Mononuclear cell (primary cell): ENCODE measurements around the gene TMEM141. TPM values are rescaled to one million over a fixed set of nuclear protein-coding genes. Genes with fewer than 3 reads are reported as not detected.
"Not testable (repeated sequence)": the region's sequence is repeated elsewhere in the genome, so short reads cannot be mapped to it uniquely, and the experiment has no call there.

Source experiments
- H3K27me3 ChIP-seq: 2 replicates; pipeline ENCODE4 v1.6.0; 2011; ENCODE audit warnings: low read length, control low read depth; ENCODE audit not compliant: insufficient read depth
- H3K4me1 ChIP-seq: 2 replicates; pipeline ENCODE4 v1.5.1; 2011; ENCODE audit warnings: mild to moderate bottlenecking, low read length, control low read depth; ENCODE audit not compliant: insufficient read depth
- H3K4me3 ChIP-seq: 2 replicates; pipeline ENCODE4 v1.5.1; 2011; ENCODE audit warnings: mild to moderate bottlenecking, low read length, moderate library complexity
- H3K9me3 ChIP-seq: 2 replicates; pipeline ENCODE4 v1.5.1; 2011; ENCODE audit warnings: low read depth, mild to moderate bottlenecking, control low read depth, low read length
- total RNA-seq: library from RNA; depleted of rRNA; stranded (reverse); fragments of >200 nt; gene quantifications from one replicate; pipeline ENCODE4 v1.2.3, GENCODE V29; 2012

The TMEM141 gene
- total RNA-seq, 1 donor: 16.1 TPM

DNA sequence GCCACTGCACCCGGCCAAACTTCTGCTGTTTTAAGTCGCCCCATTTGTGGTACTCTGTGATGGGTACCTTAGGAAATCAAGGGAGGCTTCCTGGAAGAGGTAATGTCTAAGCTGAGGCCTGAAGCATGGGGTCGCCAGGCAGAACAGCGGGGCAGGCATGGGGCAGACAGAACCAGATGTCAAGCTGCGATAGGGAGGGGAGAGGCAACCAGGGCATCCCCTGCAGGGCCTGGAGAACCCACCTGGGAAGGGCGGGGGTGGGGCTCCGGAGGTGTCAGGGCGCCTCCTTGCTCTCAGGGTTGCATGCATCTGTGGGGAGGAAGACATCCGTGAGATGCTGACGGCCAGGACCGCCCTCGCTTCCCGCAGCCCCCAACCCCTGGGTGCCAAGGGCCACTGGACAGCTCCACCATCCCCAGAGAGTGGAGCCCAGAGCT, 29.6 kb upstream of the TMEM141 start:
- H3K4me1 ChIP-seq: peaks cover 7% of the 10 kb centered on the region
- H3K27me3 ChIP-seq: no peaks in the 10 kb centered on the region
- no peaks in the 10 kb centered on the region for H3K9me3 ChIP-seq
- H3K4me3 ChIP-seq: no peak overlapping the region

DNA sequence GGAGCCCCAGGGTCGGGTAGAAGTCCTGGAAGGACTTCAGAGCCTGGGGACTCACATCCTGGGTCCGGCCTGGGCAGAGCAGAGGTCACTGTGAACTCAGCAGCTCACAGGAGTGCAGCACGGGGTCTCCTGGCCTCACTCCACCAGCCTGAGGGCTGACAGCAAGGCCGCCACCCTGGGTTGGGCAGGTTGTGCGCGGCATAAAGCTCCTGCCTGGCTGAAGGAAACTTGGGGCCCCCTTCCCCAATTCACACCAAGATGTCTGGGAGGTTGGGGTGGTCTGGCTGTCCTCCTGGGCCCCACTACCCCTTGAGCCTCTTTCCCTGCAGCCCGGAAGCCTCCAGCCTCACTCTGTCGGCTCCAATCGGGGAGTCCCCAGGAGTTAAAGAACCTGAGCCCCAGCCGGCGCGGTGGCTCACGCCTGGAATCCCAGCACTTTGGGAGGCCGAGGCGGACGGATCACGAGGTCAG, 28.9 kb upstream of the TMEM141 start:
- H3K9me3 ChIP-seq: no peaks in the 10 kb centered on the region
- peaks cover 7% of the 10 kb centered on the region for H3K4me1 ChIP-seq
- no peak overlapping the region for H3K4me3 ChIP-seq
- no peaks in the 10 kb centered on the region for H3K27me3 ChIP-seq

DNA sequence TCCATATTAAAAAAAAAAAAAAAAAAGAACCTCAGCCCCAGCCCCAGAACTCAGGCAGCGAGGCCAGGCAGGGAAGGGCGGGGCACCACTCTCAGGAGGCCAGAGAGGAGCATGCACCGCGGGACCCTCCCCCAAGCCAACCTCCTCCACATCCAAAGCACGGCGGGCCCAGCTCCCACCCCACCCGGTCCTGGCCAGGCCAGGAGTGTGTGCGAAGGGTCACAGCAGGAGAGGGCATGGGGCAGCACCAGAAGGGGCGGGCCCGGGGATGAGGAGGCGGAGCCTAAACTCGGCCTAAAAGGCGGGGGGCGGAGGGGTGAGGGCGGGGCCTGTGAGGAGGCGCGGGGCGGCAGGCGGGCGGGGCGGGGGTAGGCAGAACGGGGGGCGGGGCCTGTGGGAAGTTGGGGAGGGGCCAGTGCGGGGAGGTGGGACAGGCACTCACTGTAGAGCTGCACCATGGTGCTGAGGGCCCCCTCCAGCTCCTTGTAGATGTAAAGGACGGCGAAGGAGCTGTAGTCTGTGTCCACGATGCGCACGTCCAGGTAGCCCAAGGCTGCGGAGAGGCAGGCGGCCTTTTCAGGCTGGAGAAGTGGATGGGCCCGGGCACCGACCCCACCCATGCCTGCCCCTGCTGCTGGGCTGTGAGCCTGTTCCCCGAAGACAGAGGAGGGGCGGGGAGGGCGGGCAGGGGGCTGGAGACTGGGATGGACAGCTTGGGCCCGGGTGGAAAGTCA, 28.1 kb upstream of the TMEM141 start:
- Histone ChIP-seq H3K9me3 (no peaks in the 10 kb centered on the region), H3K27me3 (no peaks in the 10 kb centered on the region), H3K4me1 (peaks cover 5% of the 10 kb centered on the region)

DNA sequence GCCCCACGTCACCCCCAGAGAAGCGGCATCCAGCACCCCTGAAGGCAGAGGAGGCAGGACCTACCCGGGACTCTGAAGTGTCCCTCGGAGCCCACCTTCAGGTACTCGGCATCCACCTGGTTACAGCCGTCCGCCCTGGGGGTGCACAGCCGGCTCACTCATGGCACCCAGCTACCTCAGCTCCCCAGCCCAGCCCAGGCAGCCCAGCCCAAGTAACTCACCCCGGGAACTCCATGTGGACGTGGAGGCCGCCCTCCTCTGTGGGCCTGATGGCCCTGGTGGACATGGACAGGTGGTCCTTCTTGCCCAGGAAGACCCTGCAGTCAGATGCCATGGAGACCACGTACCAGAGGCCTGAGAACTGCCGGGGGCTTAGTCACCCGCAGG, 27.5 kb upstream of the TMEM141 start:
- H3K4me3 ChIP-seq: no peak overlapping the region
- no peaks in the 10 kb centered on the region for H3K4me1 ChIP-seq
- H3K27me3 ChIP-seq: no peaks in the 10 kb centered on the region
- no peaks in the 10 kb centered on the region for H3K9me3 ChIP-seq

More for the DNA sequence above, 28.1 kb upstream of the TMEM141 start:
- H3K4me3 ChIP-seq: no peak overlapping the region

DNA sequence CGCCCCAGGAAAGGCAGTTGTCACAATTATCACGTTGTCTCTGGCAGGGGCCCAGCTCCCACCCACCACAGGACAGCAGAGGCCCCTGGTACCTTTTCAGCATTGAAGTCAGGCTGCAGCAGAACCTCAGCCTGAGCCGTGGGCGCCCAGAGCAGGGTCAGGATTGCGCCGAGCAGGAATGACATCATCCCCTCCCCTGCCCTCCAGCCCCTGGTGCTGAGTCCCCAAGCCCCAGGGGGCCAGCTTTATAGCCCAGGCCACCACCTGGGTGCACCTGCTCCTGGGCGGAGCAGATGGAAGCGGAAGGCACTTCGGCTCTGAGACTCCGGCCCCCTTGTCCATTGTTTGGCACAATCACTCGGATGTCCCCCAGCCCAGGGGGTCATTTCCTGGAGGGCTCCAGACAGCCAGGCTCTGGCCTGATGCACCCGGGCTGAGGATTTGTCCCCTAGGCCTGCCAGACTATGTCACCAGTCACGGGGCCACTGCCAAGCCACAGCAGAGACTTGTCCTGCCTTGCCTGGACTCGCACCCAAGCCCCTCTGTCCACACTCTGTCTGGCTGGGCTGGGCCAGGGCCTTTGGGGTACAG, 26.7 kb upstream of the TMEM141 start, which contains the start of gene LCN15:
TSS of gene LCN15 (minus strand) at position 218 of the 591 bp plus-strand sequence. CDS start at position 188, 30 bp downstream.
- H3K9me3 ChIP-seq: no peaks in the 10 kb centered on the region
- H3K4me1 ChIP-seq: no peaks in the 10 kb centered on the region
- H3K27me3 ChIP-seq: no peaks in the 10 kb centered on the region
- H3K4me3 ChIP-seq: no peak within 1 kb of the TSS

DNA sequence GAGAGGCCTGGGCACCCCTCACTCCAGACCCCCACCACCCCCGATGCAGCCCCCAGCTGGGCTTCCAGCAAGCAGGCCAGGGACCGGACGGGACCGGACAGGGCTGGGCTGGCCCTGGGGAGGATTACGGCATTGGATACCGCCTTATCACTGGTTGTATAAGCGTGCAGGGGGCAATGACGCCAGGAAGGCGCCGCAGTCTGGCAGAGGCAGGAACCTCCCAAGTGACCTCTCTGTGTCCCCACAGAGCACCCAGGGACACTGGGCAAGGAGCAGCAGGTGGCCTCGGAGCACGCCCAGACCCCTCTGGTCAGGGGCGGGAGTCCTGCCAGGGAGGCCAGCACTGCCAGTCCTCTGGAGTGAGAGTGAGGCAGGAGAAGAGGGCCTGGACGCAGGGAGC, 26.1 kb upstream of the TMEM141 start:
- no peak overlapping the region for H3K4me3 ChIP-seq
- no peaks in the 10 kb centered on the region for H3K27me3 ChIP-seq
- H3K4me1 ChIP-seq: no peaks in the 10 kb centered on the region
- no peaks in the 10 kb centered on the region for H3K9me3 ChIP-seq

DNA sequence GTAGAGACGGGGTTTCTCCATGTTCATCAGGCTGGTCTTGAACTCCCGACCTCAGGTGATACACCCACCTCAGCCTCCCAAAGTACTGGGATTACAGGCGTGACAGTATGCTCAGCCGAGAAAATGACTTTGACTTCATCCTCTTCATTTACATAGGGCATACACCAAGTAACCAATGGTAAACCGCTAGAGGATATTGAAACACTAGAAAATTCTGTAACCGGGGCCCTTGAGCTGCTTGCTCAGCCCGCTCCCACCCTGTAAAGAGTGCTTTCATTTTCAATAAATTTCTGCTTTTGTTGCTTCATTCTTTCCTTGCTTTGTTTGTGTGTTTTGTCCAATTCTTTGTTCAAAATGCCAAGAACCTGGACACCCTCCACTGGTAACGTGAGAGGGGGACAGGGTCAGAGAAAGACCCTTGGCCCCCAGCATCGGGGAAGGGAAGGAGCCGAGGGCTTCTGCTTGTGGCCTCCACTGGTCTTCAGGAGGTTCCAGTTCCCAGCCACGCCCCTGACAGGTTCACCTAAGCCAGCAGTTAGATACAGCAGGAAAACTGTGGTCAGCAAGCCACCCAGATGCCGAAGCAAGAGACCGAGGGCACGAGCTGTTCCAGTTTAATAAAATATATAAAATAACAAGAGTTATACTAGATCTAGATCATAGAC, 25.3 kb upstream of the TMEM141 start:
- H3K4me1 ChIP-seq, H3K27me3 ChIP-seq, H3K4me3 ChIP-seq, H3K9me3 ChIP-seq: not testable (repeated sequence)

DNA sequence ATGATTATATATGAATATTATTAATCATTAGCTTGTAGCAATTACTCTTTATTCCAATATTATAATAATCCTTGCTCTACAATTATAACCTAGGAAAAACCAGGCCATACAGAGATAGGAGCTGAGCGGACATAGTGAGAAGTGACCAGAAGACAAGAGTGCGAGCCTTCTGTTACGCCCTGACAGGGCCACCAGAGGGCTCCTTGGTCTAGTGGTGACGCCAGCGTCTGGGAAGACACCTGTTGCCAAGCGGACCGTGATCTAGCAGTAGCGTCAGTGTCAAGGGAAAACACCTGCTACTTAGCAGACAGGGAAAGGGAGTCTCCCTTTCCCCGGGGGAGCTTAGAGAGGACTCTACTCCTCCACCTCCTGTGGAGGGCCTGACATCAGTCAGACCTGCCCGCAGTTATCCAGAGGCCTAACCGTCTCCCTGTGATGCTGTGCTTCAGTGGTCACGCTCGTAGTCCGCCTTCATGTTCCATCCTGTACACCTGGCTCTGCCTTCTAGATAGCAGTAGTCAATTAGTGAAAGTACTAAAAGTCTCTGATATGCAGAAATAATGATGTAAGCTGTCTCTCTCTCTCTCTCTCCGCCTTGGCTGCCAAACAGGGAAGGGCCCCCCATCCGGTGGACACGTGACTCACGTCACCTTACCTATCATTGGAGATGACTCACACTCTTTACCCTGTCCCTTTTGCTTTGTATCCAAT, 24.6 kb upstream of the TMEM141 start:
- not testable (repeated sequence) for H3K4me1 ChIP-seq, H3K4me3 ChIP-seq, H3K9me3 ChIP-seq, H3K27me3 ChIP-seq

DNA sequence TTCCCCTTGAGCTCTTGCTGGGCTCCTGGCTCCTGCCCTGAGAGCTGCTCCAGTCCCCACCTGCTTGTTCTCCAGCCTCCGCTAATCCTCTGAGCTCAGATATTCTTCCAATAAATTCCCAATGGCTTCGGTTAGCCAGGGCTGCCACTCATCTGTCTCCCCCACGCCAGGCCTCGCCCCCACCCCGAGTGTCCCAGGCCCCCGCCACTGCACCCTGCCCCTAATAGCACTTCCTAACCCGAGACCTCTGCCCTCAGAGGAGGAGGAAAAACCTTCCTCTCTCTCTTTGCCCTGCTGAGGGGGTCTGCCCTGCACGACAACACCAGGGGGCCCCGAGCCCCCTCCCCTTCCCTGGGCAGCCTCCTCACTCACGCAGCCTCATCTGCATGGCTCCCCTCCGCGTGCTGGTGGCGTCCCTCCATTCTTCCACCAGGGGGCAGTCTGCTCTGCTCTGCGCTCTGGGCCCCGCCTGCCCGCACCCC, 21.4 kb upstream of the TMEM141 start:
- no peaks in the 10 kb centered on the region for H3K9me3 ChIP-seq
- no peaks in the 10 kb centered on the region for H3K4me1 ChIP-seq
- H3K27me3 ChIP-seq: no peaks in the 10 kb centered on the region
- H3K4me3 ChIP-seq: no peak overlapping the region

DNA sequence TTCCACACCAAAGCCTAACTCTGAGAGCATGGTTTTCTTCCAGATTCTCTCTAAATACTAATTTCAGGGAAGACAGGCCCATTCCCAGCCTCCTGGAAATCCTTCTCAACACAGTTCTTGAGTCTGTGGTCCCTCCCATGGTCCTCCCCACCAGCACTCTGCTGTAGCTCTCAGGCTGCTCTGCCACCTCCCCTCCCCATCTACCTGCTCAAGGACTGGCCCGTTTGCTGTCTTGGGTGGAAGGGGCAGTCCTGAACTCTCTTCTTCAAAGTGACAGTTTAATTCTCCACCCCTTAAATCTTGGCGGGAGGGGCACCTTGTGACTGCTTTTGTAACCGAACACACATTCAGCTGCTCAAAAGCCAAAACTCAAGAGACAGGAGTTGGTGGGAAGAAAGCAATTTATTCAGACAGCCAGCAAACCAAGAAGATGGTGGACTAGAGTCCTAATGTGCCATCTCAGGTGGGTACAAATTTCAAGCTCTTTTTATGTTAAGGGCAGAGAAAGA, 19.2 kb upstream of the TMEM141 start:
- Histone ChIP-seq H3K27me3 (no peaks in the 10 kb centered on the region), H3K4me3 (no peak overlapping the region), H3K4me1 (no peaks in the 10 kb centered on the region), H3K9me3 (no peaks in the 10 kb centered on the region)

DNA sequence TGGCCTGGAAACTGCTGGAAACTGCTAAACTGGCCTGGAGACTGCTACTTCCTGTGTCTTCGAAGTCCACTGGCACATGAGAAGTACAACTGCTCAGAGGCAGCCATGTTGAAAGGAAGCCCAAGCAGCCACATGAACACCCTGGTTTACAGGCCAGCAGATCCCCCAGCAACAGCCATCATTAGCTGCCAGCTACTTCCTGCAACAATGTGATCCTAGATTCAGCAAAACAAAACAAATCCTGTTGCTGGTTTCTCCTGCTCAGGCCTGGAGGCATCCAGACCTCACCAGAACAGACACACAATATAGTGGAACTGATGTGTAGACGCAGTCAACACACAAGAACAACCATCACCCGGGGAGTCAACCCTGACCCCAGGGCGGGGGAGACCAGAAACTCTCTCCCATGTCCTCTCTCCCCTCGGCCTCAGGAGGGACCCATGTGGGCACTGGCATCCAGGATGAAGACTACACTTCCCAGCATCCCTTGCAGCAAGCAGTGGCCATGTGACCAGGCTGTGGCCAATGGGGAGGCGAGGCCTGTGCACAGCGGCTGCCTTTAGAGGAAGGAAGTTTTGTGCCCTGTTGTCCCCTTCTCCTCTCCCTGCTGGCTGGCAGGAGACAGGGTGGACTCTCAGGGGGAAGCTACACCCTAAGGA, 17.6 kb upstream of the TMEM141 start:
- Histone ChIP-seq H3K4me3 (no peak overlapping the region), H3K27me3 (no peaks in the 10 kb centered on the region), H3K4me1 (no peaks in the 10 kb centered on the region), H3K9me3 (no peaks in the 10 kb centered on the region)

DNA sequence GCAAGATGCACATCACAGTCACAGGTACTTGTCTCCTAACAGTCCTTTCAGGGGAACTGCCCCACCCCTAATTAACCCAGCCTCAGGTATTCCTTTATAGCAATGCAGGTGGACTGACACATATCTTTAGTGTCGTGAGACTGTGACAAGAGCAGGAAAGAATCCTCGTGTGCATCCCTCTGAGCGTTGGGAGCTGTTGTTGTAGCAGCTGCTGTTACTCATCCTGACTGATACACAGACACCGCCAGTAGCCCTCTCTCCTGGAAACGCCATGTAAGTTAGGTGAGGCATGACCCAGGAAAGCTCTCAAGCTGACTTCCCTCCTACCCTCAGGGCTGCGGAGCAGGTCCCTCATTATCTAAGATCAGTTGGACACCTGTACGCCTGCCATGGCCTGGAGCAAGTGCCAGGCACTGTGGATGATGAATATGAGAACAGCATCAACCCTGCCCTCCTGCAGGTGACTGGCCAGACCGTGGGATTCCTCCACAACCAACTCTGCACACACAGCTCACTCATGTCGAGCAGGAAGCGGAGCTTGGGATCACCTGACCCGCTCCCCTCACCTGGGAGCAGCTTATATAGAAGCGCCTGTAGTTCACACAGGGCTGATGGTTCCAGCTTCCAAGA, 16.6 kb upstream of the TMEM141 start:
- no peaks in the 10 kb centered on the region for H3K9me3 ChIP-seq
- H3K4me1 ChIP-seq: no peaks in the 10 kb centered on the region
- H3K4me3 ChIP-seq: no peak overlapping the region
- no peaks in the 10 kb centered on the region for H3K27me3 ChIP-seq

DNA sequence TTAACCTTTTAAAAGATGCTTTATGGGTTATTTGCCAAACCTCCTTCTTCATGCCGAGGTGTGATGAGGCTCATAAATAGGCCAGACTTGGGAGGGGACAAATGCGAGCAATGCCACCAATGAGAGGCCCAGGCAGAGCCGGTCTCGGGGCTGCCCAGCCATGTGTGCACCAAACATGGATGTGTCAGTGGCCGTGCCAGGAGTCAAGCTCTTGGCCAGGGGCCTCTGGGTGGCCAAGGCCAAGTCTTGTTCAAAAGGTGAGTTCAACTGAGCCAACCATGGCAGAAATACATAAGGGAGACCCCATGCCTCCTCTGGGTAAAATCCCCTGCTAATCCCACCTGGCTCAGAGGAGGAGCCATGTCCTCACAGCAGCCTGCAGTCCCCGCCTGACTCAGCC, 16.0 kb upstream of the TMEM141 start:
- Histone ChIP-seq H3K27me3 (no peaks in the 10 kb centered on the region), H3K4me1 (no peaks in the 10 kb centered on the region), H3K4me3 (no peak overlapping the region), H3K9me3 (no peaks in the 10 kb centered on the region)

DNA sequence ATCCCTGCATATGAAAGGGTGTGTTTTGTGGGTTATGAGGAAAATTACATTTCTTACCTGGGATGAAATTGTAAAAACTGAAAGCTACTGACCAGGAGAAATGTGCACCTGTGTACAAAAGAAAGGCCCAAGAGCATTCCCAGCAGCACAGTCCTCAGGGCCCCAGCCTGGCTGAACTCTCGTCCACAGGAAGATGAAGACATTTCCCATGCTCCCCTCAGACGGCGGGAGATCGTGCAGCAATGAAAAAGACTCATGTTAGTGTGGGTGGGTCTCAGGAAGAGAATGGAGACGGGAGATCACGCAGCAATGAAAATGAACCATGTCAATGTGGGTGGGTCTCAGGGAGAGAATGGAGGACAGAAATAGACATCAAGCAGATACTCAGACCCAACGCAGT, 14.2 kb upstream of the TMEM141 start:
- H3K4me3 ChIP-seq: no peak overlapping the region
- H3K4me1 ChIP-seq: no peaks in the 10 kb centered on the region
- no peaks in the 10 kb centered on the region for H3K27me3 ChIP-seq
- H3K9me3 ChIP-seq: no peaks in the 10 kb centered on the region
